ENCODE results near the gene CYFIP1.

GRCh38 chr15:22883196-22883595 is 97.0 kb downstream of the CYFIP1 start:
- TF ChIP-seq ELK4 (CRISPR knock-in tag; IDR thresholded peaks at IDR 0.05; ENCODE audit: borderline replicate concordance) = no peak
- no peak for TF ChIP-seq TAF1 (CRISPR knock-in tag; IDR thresholded peaks at IDR 0.05)
- no peak for TF ChIP-seq SMC3 (IDR thresholded peaks at IDR 0.05; ENCODE audit: low read length)
- TF ChIP-seq SIN3A (IDR thresholded peaks at IDR 0.05; ENCODE audit: borderline replicate concordance, low read depth, low read length) = no peak
- no peak for TF ChIP-seq CTCF (CRISPR knock-in tag; IDR thresholded peaks at IDR 0.05)
- no peak for TF ChIP-seq BRCA1 (CRISPR knock-in tag; IDR thresholded peaks at IDR 0.05)
- TF ChIP-seq NCOR1 (IDR thresholded peaks at IDR 0.05; ENCODE audit: borderline replicate concordance, low read length) = no peak
- TF ChIP-seq AHR (CRISPR knock-in tag; IDR thresholded peaks at IDR 0.05) = no peak
- TF ChIP-seq PATZ1 (CRISPR knock-in tag; IDR thresholded peaks at IDR 0.05) = no peak
- TF ChIP-seq IKZF1 (IDR thresholded peaks at IDR 0.05) = no peak
- TF ChIP-seq PBX2 (CRISPR knock-in tag; IDR thresholded peaks at IDR 0.05) = no peak
- TF ChIP-seq, protein P1, sequence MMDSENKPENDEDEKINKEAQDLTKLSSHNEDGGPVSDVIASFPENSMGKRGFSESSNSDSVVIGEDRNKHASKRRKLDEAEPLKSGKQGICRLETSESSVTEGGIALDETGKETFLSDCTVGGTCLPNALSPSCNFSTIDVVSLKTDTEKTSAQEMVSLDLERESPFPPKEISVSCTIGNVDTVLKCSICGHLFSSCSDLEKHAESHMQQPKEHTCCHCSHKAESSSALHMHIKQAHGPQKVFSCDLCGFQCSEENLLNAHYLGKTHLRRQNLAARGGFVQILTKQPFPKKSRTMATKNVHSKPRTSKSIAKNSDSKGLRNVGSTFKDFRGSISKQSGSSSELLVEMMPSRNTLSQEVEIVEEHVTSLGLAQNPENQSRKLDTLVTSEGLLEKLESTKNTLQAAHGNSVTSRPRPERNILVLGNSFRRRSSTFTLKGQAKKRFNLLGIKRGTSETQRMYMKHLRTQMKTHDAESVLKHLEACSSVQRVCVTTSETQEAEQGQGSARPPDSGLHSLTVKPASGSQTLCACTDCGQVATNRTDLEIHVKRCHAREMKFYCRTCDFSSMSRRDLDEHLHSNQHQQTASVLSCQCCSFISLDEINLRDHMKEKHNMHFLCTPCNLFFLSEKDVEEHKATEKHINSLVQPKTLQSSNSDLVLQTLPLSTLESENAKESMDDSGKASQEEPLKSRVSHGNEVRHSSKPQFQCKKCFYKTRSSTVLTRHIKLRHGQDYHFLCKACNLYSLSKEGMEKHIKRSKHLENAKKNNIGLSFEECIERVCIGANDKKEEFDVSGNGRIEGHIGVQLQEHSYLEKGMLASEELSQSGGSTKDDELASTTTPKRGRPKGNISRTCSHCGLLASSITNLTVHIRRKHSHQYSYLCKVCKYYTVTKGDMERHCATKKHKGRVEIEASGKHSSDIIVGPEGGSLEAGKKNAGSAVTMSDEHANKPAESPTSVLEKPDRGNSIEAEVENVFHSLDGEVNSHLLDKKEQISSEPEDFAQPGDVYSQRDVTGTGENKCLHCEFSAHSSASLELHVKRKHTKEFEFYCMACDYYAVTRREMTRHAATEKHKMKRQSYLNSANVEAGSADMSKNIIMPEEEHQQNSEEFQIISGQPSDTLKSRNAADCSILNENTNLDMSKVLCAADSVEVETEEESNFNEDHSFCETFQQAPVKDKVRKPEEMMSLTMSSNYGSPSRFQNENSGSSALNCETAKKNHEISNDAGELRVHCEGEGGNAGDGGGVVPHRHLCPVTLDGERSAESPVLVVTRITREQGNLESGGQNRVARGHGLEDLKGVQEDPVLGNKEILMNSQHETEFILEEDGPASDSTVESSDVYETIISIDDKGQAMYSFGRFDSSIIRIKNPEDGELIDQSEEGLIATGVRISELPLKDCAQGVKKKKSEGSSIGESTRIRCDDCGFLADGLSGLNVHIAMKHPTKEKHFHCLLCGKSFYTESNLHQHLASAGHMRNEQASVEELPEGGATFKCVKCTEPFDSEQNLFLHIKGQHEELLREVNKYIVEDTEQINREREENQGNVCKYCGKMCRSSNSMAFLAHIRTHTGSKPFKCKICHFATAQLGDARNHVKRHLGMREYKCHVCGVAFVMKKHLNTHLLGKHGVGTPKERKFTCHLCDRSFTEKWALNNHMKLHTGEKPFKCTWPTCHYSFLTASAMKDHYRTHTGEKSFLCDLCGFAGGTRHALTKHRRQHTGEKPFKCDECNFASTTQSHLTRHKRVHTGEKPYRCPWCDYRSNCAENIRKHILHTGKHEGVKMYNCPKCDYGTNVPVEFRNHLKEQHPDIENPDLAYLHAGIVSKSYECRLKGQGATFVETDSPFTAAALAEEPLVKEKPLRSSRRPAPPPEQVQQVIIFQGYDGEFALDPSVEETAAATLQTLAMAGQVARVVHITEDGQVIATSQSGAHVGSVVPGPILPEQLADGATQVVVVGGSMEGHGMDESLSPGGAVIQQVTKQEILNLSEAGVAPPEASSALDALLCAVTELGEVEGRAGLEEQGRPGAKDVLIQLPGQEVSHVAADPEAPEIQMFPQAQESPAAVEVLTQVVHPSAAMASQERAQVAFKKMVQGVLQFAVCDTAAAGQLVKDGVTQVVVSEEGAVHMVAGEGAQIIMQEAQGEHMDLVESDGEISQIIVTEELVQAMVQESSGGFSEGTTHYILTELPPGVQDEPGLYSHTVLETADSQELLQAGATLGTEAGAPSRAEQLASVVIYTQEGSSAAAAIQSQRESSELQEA (CRISPR knock-in tag; IDR thresholded peaks at IDR 0.05; ENCODE audit: not compliant biosample characterization) = no peak
